Liver (tissue), 9 donors: ENCODE data around the gene CRYZL1. TPM values are rescaled to one million over a fixed set of nuclear protein-coding genes. Genes with fewer than 3 reads are reported as not detected.

Experiments used
- DNase-seq: peaks from one replicate; pipeline ENCODE4 v3.0.0-alpha.2; 2017; ENCODE audit warnings: low spot score
- H3K27ac ChIP-seq, 2 donors: one replicate each; pipeline ENCODE4 v1.7.0; 2013; ENCODE audit warnings: inconsistent platforms in 2 of 2, low read length in 2 of 2, control low read depth in 1 of 2, low read depth in 1 of 2, mild to moderate bottlenecking in 1 of 2
- H3K27me3 ChIP-seq, 4 donors: one replicate each; pipeline versions ENCODE4 v1.6.1 to v1.7.0; 2013; ENCODE audit warnings: low read length in 3 of 4, inconsistent platforms in 1 of 4, mild to moderate bottlenecking in 1 of 4, moderate library complexity in 1 of 4; ENCODE audit not compliant: control insufficient read depth in 4 of 4, insufficient read depth in 4 of 4
- H3K36me3 ChIP-seq, 4 donors: one replicate each; pipeline versions ENCODE4 v1.6.1 to v1.7.0; 2013; ENCODE audit warnings: low read length in 3 of 4, mild to moderate bottlenecking in 3 of 4, low read depth in 1 of 4, moderate library complexity in 1 of 4; ENCODE audit not compliant: control insufficient read depth in 4 of 4, insufficient read depth in 3 of 4
- H3K4me1 ChIP-seq, 4 donors: one replicate each; pipeline versions ENCODE4 v1.6.1 to v1.7.0; 2013; ENCODE audit warnings: low read length in 3 of 4, mild to moderate bottlenecking in 3 of 4, moderate library complexity in 1 of 4; ENCODE audit not compliant: control insufficient read depth in 4 of 4, insufficient read depth in 4 of 4
- H3K4me3 ChIP-seq, 3 donors: one replicate each; pipeline versions ENCODE4 v1.6.1 to v1.7.0; 2013; ENCODE audit warnings: low read length in 3 of 3, control low read depth in 1 of 3, low read depth in 1 of 3, mild to moderate bottlenecking in 1 of 3
- H3K9ac ChIP-seq, 2 donors: one replicate each; pipeline ENCODE4 v1.7.0; 2013; ENCODE audit warnings: low read length in 2 of 2, mild to moderate bottlenecking in 2 of 2, moderate library complexity in 2 of 2, control low read depth in 1 of 2, low read depth in 1 of 2
- H3K9me3 ChIP-seq, 4 donors: one replicate each; pipeline versions ENCODE4 v1.6.1 to v1.7.0; 2013; ENCODE audit warnings: low read length in 3 of 4; ENCODE audit not compliant: control insufficient read depth in 4 of 4
- EGR1 ChIP-seq, 2 donors: IDR thresholded peaks; 2 replicates each; pipeline ENCODE4 v1.6.1; 2016 to 2018; ENCODE audit warnings: antibody characterized with exemption in 2 of 2, low read depth in 2 of 2
- FOXA1 ChIP-seq: IDR thresholded peaks from 2 replicates; pipeline ENCODE4 v1.6.1; 2016; ENCODE audit warnings: antibody characterized with exemption
- FOXA2 ChIP-seq: IDR thresholded peaks from 2 replicates; pipeline ENCODE4 v1.6.1; 2016; ENCODE audit warnings: antibody characterized with exemption
- GABPA ChIP-seq, 2 donors: IDR thresholded peaks in 1 of 2; conservative IDR thresholded peaks in 1 of 2; 2 replicates each; pipeline ENCODE4 v1.6.1; 2016; ENCODE audit warnings: antibody characterized with exemption in 2 of 2, mild to moderate bottlenecking in 1 of 2, moderate library complexity in 1 of 2
- HNF4A ChIP-seq, 2 donors: conservative IDR thresholded peaks; 2 replicates each; pipeline ENCODE4 v1.6.1; 2016; ENCODE audit warnings: antibody characterized with exemption in 2 of 2, mild to moderate bottlenecking in 2 of 2
- HNF4G ChIP-seq: IDR thresholded peaks from 2 replicates; pipeline ENCODE4 v1.6.1; 2016; ENCODE audit warnings: antibody characterized with exemption
- NR2F2 ChIP-seq: IDR thresholded peaks from 2 replicates; pipeline ENCODE4 v1.6.1; 2016; ENCODE audit warnings: antibody characterized with exemption
- RXRA ChIP-seq, 2 donors: IDR thresholded peaks; 2 replicates each; pipeline ENCODE4 v1.6.1; 2017 to 2018; ENCODE audit warnings: antibody characterized with exemption in 2 of 2, mild to moderate bottlenecking in 1 of 2
- SP1 ChIP-seq: IDR thresholded peaks from 2 replicates; pipeline ENCODE4 v1.6.1; 2018; ENCODE audit warnings: antibody characterized with exemption, mild to moderate bottlenecking
- YY1 ChIP-seq: IDR thresholded peaks from 2 replicates; pipeline ENCODE4 v1.6.1; 2016; ENCODE audit warnings: antibody characterized with exemption, mild to moderate bottlenecking
- WGBS: extraction: QIAGEN DNeasy Blood & Tissue Kit; methylation state at CpG from one replicate; pipeline ENCODE4 v1.1.7; 2013; 5-methylcytosine and 5-hydroxymethylcytosine counted together
- polyA plus RNA-seq, 2 donors: library from polyadenylated mRNA; stranded (reverse) in 1 of 2; unstranded in 1 of 2; fragments of 200-250 nt in 1 of 2; fragments of >200 nt in 1 of 2; fragmentation: Nextera tagmentation in 1 of 2; extraction: Ambion mirVana in 1 of 2; gene quantifications; one replicate each; pipeline versions ENCODE4 v1.2.1 to v1.2.3, GENCODE V29; 2013 to 2015
- total RNA-seq, 2 donors: library from RNA; depleted of rRNA; stranded (reverse); fragments of >200 nt; gene quantifications; one replicate each; pipeline ENCODE4 v1.2.3, GENCODE V29; 2014
- TF ChIP-seq, protein P1 (sequence below): IDR thresholded peaks from 2 replicates; pipeline ENCODE4 v1.6.1; 2016; ENCODE audit warnings: antibody characterized with exemption
- TF ChIP-seq, protein P2 (sequence below): IDR thresholded peaks from 2 replicates; pipeline ENCODE4 v1.6.1; 2016; ENCODE audit warnings: antibody characterized with exemption
- TF ChIP-seq, protein P3 (sequence below): IDR thresholded peaks from 2 replicates; pipeline ENCODE4 v1.6.1; 2016; ENCODE audit warnings: antibody characterized with exemption
- TF ChIP-seq, protein P4 (sequence below): fragments of 150-350 bp; IDR thresholded peaks from 2 replicates; pipeline ENCODE4 v1.5.1; 2017; ENCODE audit warnings: improper control_type of control experiment, low read depth, low read length; ENCODE audit not compliant: missing input control
- TF ChIP-seq, protein P5 (sequence below): IDR thresholded peaks from 2 replicates; pipeline ENCODE4 v1.6.1; 2016; ENCODE audit warnings: antibody characterized with exemption, mild to moderate bottlenecking
- donor health status: healthy.
- donor health status: healthy.
- donor health status: healthy.
- donor health status: healthy.
- donor health status: healthy.

Gene CRYZL1
- total and polyA plus RNA-seq, 4 donors, result 6.8 to 18.1 (median 11.5) TPM

DNA sequence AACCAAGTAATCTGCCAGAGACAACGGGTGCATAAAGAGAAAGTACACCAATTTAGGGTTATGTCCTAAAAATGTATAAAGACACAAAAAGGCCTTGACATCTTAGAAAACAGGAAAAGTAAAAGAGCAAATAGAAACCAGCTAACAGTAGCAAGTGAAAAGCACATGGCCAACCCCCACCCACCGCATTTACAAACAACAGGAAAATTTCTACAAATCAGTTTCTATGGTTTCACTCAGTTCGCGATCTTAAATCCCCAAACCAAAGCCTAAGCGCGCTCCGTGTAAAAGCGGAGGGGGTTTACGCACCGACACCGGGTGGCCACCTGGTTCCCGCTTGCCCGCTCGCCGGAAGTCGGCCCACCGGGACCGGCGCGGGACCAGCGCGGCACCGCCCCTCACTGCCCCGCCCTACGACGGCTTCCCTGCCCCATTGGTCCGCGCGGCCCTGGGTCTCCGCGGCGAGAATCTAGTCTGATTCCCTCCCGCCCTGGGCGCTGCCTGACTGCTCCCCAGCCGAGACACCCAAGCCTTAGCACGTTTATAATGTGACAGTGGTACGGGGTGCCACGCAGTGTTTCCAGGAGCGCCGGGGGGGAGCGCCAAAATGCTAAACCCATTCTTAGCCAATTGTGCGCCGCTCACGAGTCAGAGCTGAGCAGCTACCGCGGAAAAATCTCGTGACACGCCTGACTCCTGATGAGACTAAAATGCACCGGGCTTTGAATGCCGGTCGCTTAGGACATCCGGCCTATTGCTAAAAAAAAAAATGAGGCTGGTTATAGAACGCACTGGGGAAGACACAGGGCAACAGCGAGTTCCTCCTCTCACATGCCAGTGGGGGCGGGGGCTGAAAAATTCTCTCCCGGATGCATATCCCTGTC, 99.5 kb downstream of the CRYZL1 start, which contains the start of gene GART:
Gene GART, minus strand, starts transcription at position 362 of the 884 bp plus-strand sequence. CDS start 2,802 bp downstream, outside the sequence.
- H3K4me1 ChIP-seq, result peaks cover 3 to 37% (median 13%) of the 10 kb centered on the region in 4 donors

More for the DNA sequence above, 99.5 kb downstream of the CRYZL1 start, which contains the start of gene GART:
- Histone ChIP-seq H3K27ac (peak within 1 kb of the TSS; percentile 99), H3K27me3 (no peaks in the 10 kb centered on the region), H3K36me3 (peaks cover 0 to 15% (median 11%) of the 10 kb centered on the region in 4 donors), H3K4me3 (peak within 1 kb of the TSS; percentile 90 to 98 (median 94)), H3K9me3 (no peaks in the 10 kb centered on the region), H3K9ac (peak within 1 kb of the TSS; percentile 92 to 96)
- TF ChIP-seq HNF4G (no peak), FOXA2 (no peak), SP1 (no peak), EGR1 (IDR thresholded peaks at IDR 0.05; ENCODE audit: low read depth in 2 of 2) (no peak), NR2F2 (no peak), GABPA (IDR thresholded peaks at IDR 0.05 in 1 of 2, conservative IDR thresholded peaks at IDR 0.05 in 1 of 2) (peak in 1 of 2 donors; percentile 75), RXRA (IDR thresholded peaks at IDR 0.05) (no peak), YY1 (no peak), FOXA1 (no peak), HNF4A (conservative IDR thresholded peaks at IDR 0.05) (no peak)
- TF ChIP-seq, protein P1, sequence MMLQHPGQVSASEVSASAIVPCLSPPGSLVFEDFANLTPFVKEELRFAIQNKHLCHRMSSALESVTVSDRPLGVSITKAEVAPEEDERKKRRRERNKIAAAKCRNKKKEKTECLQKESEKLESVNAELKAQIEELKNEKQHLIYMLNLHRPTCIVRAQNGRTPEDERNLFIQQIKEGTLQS, result no peak
- TF ChIP-seq, protein P2, sequence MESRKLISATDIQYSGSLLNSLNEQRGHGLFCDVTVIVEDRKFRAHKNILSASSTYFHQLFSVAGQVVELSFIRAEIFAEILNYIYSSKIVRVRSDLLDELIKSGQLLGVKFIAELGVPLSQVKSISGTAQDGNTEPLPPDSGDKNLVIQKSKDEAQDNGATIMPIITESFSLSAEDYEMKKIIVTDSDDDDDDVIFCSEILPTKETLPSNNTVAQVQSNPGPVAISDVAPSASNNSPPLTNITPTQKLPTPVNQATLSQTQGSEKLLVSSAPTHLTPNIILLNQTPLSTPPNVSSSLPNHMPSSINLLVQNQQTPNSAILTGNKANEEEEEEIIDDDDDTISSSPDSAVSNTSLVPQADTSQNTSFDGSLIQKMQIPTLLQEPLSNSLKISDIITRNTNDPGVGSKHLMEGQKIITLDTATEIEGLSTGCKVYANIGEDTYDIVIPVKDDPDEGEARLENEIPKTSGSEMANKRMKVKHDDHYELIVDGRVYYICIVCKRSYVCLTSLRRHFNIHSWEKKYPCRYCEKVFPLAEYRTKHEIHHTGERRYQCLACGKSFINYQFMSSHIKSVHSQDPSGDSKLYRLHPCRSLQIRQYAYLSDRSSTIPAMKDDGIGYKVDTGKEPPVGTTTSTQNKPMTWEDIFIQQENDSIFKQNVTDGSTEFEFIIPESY, result no peak
- TF ChIP-seq, protein P3, sequence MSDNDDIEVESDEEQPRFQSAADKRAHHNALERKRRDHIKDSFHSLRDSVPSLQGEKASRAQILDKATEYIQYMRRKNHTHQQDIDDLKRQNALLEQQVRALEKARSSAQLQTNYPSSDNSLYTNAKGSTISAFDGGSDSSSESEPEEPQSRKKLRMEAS, result peak; percentile 55
- TF ChIP-seq, protein P4, sequence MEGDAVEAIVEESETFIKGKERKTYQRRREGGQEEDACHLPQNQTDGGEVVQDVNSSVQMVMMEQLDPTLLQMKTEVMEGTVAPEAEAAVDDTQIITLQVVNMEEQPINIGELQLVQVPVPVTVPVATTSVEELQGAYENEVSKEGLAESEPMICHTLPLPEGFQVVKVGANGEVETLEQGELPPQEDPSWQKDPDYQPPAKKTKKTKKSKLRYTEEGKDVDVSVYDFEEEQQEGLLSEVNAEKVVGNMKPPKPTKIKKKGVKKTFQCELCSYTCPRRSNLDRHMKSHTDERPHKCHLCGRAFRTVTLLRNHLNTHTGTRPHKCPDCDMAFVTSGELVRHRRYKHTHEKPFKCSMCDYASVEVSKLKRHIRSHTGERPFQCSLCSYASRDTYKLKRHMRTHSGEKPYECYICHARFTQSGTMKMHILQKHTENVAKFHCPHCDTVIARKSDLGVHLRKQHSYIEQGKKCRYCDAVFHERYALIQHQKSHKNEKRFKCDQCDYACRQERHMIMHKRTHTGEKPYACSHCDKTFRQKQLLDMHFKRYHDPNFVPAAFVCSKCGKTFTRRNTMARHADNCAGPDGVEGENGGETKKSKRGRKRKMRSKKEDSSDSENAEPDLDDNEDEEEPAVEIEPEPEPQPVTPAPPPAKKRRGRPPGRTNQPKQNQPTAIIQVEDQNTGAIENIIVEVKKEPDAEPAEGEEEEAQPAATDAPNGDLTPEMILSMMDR, result no peak
- TF ChIP-seq, protein P5, sequence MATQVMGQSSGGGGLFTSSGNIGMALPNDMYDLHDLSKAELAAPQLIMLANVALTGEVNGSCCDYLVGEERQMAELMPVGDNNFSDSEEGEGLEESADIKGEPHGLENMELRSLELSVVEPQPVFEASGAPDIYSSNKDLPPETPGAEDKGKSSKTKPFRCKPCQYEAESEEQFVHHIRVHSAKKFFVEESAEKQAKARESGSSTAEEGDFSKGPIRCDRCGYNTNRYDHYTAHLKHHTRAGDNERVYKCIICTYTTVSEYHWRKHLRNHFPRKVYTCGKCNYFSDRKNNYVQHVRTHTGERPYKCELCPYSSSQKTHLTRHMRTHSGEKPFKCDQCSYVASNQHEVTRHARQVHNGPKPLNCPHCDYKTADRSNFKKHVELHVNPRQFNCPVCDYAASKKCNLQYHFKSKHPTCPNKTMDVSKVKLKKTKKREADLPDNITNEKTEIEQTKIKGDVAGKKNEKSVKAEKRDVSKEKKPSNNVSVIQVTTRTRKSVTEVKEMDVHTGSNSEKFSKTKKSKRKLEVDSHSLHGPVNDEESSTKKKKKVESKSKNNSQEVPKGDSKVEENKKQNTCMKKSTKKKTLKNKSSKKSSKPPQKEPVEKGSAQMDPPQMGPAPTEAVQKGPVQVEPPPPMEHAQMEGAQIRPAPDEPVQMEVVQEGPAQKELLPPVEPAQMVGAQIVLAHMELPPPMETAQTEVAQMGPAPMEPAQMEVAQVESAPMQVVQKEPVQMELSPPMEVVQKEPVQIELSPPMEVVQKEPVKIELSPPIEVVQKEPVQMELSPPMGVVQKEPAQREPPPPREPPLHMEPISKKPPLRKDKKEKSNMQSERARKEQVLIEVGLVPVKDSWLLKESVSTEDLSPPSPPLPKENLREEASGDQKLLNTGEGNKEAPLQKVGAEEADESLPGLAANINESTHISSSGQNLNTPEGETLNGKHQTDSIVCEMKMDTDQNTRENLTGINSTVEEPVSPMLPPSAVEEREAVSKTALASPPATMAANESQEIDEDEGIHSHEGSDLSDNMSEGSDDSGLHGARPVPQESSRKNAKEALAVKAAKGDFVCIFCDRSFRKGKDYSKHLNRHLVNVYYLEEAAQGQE, result no peak
- WGBS, result under 1% methylated on average over 56 of the region's 56 CpGs
- DNase-seq, result peak; percentile 88
